Naive thymus-derived CD4-positive, alpha-beta T cell (primary cell): ENCODE results near the gene STX16. TPM values are rescaled to one million over a fixed set of nuclear protein-coding genes. Genes with fewer than 3 reads are reported as not detected.
A peak's percentile ranks its signal among the peaks of the same experiment; 100 is the strongest.

Experiments used
- ATAC-seq: fragments of 150-1000 bp; cut with Tn5 transposase; 2 replicates; pipeline ENCODE4 v1.10.0; 2021; ENCODE audit warnings: mild to moderate bottlenecking, moderate library complexity
- CTCF ChIA-PET: fragments of 350-600 bp; sonication (Branson Sonifier 250); formaldehyde crosslinking; loops from one replicate; lab custom pipeline; 2021; ENCODE audit warnings: antibody characterized with exemption; lab: Charles Lee
- POLR2A ChIA-PET: fragments of 350-600 bp; sonication (Branson Sonifier 250); formaldehyde crosslinking; loops from one replicate; lab custom pipeline; 2021; ENCODE audit warnings: antibody characterized with exemption, inconsistent platforms; lab: Charles Lee
- DNase-seq, 9 donors: peaks; one replicate each; pipeline versions ENCODE4 v3.0.0 to v3.0.0-alpha.2; 2020 to 2022; ENCODE audit warnings: mixed read lengths in 1 of 9
- H3K27ac ChIP-seq: one replicate; pipeline ENCODE4 v1.7.0; 2013; ENCODE audit warnings: mild to moderate bottlenecking, low read depth, low read length, moderate library complexity
- H3K27me3 ChIP-seq, 2 donors: one replicate each; pipeline ENCODE4 v1.7.0; 2013; ENCODE audit warnings: low read length in 2 of 2, mild to moderate bottlenecking in 2 of 2, moderate library complexity in 2 of 2; ENCODE audit not compliant: control insufficient read depth in 2 of 2, insufficient read depth in 2 of 2
- H3K36me3 ChIP-seq, 3 experiments: 1 replicate in 2 of 3; 2 replicates in 1 of 3; pipeline ENCODE4 v1.7.0; 2013; ENCODE audit warnings: low read length in 3 of 3, mild to moderate bottlenecking in 3 of 3, moderate library complexity in 1 of 3; ENCODE audit not compliant: insufficient read depth in 3 of 3, control insufficient read depth in 2 of 3
- H3K4me1 ChIP-seq, 2 donors: one replicate each; pipeline ENCODE4 v1.7.0; 2013; ENCODE audit warnings: low read length in 2 of 2, mild to moderate bottlenecking in 2 of 2, moderate library complexity in 1 of 2; ENCODE audit not compliant: control insufficient read depth in 2 of 2, insufficient read depth in 2 of 2
- H3K4me3 ChIP-seq: 2 replicates; pipeline ENCODE4 v1.7.0; 2013; ENCODE audit warnings: mild to moderate bottlenecking, low read length
- H3K9me3 ChIP-seq, 3 experiments: 1 replicate in 2 of 3; 2 replicates in 1 of 3; pipeline ENCODE4 v1.7.0; 2013; ENCODE audit warnings: low read length in 3 of 3; ENCODE audit not compliant: control insufficient read depth in 2 of 3
- H3K27ac Mint-ChIP-seq, 9 donors: one replicate each; pipeline ENCODE4 v1.8.0; 2020 to 2022; ENCODE audit warnings: mixed read lengths in 9 of 9, mild to moderate bottlenecking in 8 of 9, moderate library complexity in 5 of 9, inconsistent platforms in 2 of 9
- H3K27me3 Mint-ChIP-seq, 5 donors: one replicate each; pipeline ENCODE4 v1.8.0; 2021 to 2022; ENCODE audit warnings: mixed read lengths in 5 of 5, mild to moderate bottlenecking in 1 of 5
- H3K36me3 Mint-ChIP-seq, 5 donors: one replicate each; pipeline ENCODE4 v1.8.0; 2020 to 2022; ENCODE audit warnings: mixed read lengths in 5 of 5, mild to moderate bottlenecking in 3 of 5, inconsistent platforms in 1 of 5
- H3K4me1 Mint-ChIP-seq, 7 donors: one replicate each; pipeline ENCODE4 v1.8.0; 2020 to 2022; ENCODE audit warnings: mixed read lengths in 7 of 7, mild to moderate bottlenecking in 3 of 7, inconsistent platforms in 1 of 7
- H3K4me3 Mint-ChIP-seq, 10 donors: one replicate each; pipeline ENCODE4 v1.8.0; 2020 to 2022; ENCODE audit warnings: mild to moderate bottlenecking in 10 of 10, mixed read lengths in 10 of 10, moderate library complexity in 6 of 10, inconsistent platforms in 2 of 10
- H3K9me3 Mint-ChIP-seq, 11 donors: one replicate each; pipeline ENCODE4 v1.8.0; 2020 to 2022; ENCODE audit warnings: mixed read lengths in 11 of 11, mild to moderate bottlenecking in 4 of 11, inconsistent platforms in 1 of 11, moderate library complexity in 1 of 11
- intact Hi-C, 2 donors: fragments of 100-400 bp; cut with micrococcal nuclease; formaldehyde crosslinking; loops; one replicate each; pipeline ENCODE4 v1.15.1; 2023
- polyA plus RNA-seq, 2 donors: library from polyadenylated mRNA; unstranded; fragments of 300-500 nt; fragmentation: Illumina TruSeq; gene quantifications; one replicate each; pipeline ENCODE4 v1.2.3, GENCODE V29; 2021
- total RNA-seq, 6 experiments: library from RNA in 5 of 6; stranded (reverse) in 5 of 6; gene quantifications; 1 replicate in 5 of 6; 2 replicates in 1 of 6; pipeline ENCODE4 v1.2.3 and lab custom pipeline; 2021 to 2026

Gene STX16
- total and polyA plus RNA-seq, 7 experiments from 2014 or later: 32.0 to 225 (median 185) TPM

DNA sequence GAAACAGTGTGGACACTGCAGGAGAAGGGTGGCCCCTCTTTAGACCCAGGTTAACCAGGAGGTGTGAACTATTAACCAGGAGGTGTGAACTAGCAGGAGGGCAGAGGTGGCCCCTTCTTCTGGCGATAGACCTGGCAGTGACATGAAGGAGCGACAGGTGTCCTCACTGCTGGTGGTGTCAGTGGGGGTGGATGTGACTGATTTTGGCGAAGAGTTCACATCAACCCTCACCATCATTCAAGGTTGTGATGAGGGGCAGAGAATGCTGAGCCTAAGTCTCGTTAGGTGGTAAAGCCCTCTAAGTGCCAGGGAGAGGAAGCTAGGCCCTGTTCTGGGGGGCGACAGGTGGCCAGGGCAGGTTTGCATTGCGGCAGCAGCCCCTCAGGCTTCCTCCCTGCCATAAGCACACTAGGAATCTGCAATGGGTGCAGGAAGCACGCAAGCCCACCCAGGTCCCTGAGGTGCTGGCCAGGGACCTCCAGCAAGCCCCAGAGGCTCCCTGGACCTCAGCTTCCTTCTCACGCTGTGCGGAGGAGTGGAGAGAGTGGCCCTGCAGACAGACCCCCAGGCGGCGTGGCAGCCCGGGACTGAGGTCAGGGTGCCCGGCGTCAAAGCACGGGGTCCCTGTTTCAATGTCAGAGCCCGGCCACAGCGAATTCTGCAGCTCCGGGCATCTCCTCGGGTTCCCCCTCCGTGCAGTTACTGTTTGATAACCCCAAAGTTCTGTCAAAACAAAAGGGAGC lies 55.2 kb downstream of the STX16 start:
- CTCF ChIA-PET: interaction anchor here (0.6 kb wide), 1 partner anchor 40 kb away, joined by 3 read pairs; no protein-coding TSS in a partner anchor
- H3K9me3 Mint-ChIP-seq: peaks cover 0 to 4% (median 0%) of the 10 kb centered on the region in 11 donors
- intact Hi-C loops: no loop called here
- DNase-seq: no peak
- POLR2A ChIA-PET: interaction anchor here (0.9 kb wide), 1 partner anchor 45 kb away, joined by 3 read pairs; no protein-coding TSS in a partner anchor
- peaks cover 0 to 4% (median 0%) of the 10 kb centered on the region in 7 donors for H3K4me1 Mint-ChIP-seq
- H3K4me3 Mint-ChIP-seq: no peak overlapping the region
- H3K27ac Mint-ChIP-seq: no peak overlapping the region
- no peak overlapping the region for H3K27ac ChIP-seq
- ATAC-seq: no peak
- peaks cover 3 to 37% (median 6%) of the 10 kb centered on the region in 3 experiments for H3K36me3 ChIP-seq
- H3K27me3 ChIP-seq: no peaks in the 10 kb centered on the region
- no peaks in the 10 kb centered on the region for H3K9me3 ChIP-seq
- no peak overlapping the region for H3K4me3 ChIP-seq
- no peaks in the 10 kb centered on the region for H3K27me3 Mint-ChIP-seq
- H3K36me3 Mint-ChIP-seq: peaks cover 4 to 35% (median 16%) of the 10 kb centered on the region in 5 donors
- H3K4me1 ChIP-seq: no peaks in the 10 kb centered on the region

DNA sequence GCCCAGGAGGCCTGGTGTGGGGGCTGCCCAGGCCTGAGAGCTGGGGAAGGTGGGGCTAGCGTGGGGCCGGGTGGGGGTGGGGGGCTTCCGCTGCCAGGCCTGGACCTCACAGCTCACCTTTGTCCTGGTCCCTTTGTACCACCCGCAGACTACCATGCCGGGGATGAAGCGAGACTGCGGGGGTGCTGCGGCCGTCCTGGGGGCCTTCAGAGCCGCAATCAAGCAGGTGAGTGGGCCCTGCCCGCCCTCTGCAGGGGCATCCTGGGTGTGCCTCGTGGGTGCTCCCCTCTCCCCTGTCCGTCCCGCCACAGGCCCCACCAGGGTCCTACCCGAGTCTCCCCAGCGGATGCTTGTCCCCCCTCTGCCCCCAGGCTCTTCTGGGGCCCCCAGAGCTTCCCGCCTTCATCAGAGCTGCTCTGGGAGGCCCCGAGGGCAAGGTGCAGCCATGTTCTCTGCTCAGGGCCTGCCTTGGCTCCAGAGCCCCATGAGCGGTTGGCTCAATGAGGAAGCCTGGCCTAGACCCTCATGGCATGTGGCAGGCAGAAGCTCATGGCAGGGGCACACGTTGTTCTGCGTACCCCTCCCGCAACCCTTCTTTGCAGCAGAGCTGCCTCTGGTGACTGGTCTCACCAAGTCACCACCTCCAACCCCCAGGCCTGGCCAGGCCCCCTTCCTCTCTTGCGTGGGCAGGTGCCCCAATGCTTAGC lies 56.0 kb downstream of the STX16 start:
- intact Hi-C loops: no loop called here

DNA sequence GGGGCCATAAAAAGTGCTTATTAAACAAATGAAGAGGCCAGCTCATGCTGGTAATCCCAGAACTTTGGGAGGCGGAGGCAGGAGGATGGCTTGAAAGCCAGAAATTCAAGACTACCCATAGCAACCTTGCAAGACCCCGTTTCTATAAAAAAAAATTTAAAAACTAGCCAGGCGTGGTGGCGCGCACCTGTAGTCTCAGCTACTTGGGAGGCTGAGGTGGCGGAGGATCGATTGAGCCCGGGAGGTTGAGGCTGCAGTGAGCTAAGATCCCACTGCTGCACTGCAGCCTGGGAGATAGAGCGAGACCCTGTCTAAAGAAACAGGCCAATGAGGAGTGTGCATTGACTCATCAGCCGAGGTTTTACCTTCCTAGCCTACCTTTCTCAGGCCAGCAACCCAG lies 56.7 kb downstream of the STX16 start:
- H3K36me3 Mint-ChIP-seq: peaks cover under 1 to 29% (median 12%) of the 10 kb centered on the region in 5 donors
- ATAC-seq (no peak), DNase-seq (no peak)
- H3K27ac Mint-ChIP-seq: no peak overlapping the region
- H3K9me3 Mint-ChIP-seq: peaks cover 0 to 5% (median 0%) of the 10 kb centered on the region in 11 donors
- H3K27ac ChIP-seq: no peak overlapping the region
- intact Hi-C loops: no loop called here
- H3K4me1 ChIP-seq: no peaks in the 10 kb centered on the region
- CTCF ChIA-PET: no interaction called here
- H3K4me3 ChIP-seq: no peak overlapping the region
- H3K9me3 ChIP-seq: no peaks in the 10 kb centered on the region
- H3K36me3 ChIP-seq: peaks cover 0 to 26% (median 6%) of the 10 kb centered on the region in 3 experiments
- POLR2A ChIA-PET: no interaction called here
- peaks cover 0 to 4% (median 0%) of the 10 kb centered on the region in 7 donors for H3K4me1 Mint-ChIP-seq
- H3K4me3 Mint-ChIP-seq: no peak overlapping the region
- H3K27me3 ChIP-seq: no peaks in the 10 kb centered on the region
- H3K27me3 Mint-ChIP-seq: no peaks in the 10 kb centered on the region

More for the DNA sequence above, 56.0 kb downstream of the STX16 start:
- ATAC-seq (no peak), DNase-seq (peak in 1 of 9 donors; percentile 8)
- ChIA-PET CTCF (interaction anchor here (0.6 kb wide), 1 partner anchor 41 kb away, joined by 3 read pairs; no protein-coding TSS in a partner anchor), POLR2A (no interaction called here)
- no peak overlapping the region for H3K27ac Mint-ChIP-seq
- Histone ChIP-seq H3K4me1 (no peaks in the 10 kb centered on the region), H3K27me3 (no peaks in the 10 kb centered on the region), H3K27ac (no peak overlapping the region), H3K4me3 (no peak overlapping the region), H3K9me3 (no peaks in the 10 kb centered on the region), H3K36me3 (peaks cover 3 to 29% (median 6%) of the 10 kb centered on the region in 3 experiments)
- no peaks in the 10 kb centered on the region for H3K27me3 Mint-ChIP-seq
- H3K9me3 Mint-ChIP-seq: peaks cover 0 to 5% (median 0%) of the 10 kb centered on the region in 11 donors
- no peak overlapping the region for H3K4me3 Mint-ChIP-seq
- peaks cover 4 to 35% (median 16%) of the 10 kb centered on the region in 5 donors for H3K36me3 Mint-ChIP-seq
- H3K4me1 Mint-ChIP-seq: peaks cover 0 to 4% (median 0%) of the 10 kb centered on the region in 7 donors

DNA sequence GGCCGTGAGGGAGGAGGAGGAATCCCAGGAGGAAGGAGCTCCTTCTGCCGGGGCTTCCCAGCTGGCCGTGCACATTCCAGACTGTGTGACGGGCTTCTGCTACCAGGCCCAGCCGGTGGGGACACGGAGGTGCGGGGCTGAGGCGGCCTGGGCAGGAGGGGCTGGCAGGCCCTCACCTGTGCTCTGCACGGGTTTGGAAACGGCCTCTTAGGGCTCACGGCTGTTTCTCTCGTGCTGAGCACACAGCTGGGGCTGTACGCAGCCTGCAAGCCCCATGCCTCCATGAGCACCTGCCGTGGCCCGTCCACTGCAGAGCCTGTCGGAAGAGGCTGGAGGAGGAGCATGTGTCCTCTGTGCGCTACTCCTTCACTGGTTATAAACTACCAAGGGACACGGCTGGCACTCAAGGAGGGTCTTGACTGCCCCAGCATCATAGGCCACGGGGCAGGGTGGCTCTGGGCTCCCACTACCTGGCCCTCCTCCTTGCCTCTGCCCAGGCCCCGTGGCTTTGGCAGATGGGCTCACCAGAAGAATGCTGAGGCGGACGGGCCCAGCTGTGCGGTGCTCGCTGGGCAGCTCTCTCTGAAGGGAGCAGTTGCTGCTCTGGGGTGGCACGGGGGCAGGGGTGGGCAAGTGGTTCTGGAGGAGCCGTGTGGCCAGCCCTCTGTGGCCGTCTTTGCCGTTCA lies 57.3 kb downstream of the STX16 start:
- no peak for ATAC-seq
- intact Hi-C loops: no loop called here
- Mint-ChIP-seq H3K4me3 (no peak overlapping the region), H3K27me3 (no peaks in the 10 kb centered on the region), H3K36me3 (peaks cover 0 to 22% (median 6%) of the 10 kb centered on the region in 5 donors), H3K9me3 (peaks cover 0 to 3% (median 0%) of the 10 kb centered on the region in 11 donors), H3K27ac (peak overlapping the region in 1 of 9 donors; percentile 10), H3K4me1 (peaks cover 0 to 4% (median 0%) of the 10 kb centered on the region in 7 donors)
- peaks cover 0 to 20% (median 6%) of the 10 kb centered on the region in 3 experiments for H3K36me3 ChIP-seq
- H3K4me1 ChIP-seq: no peaks in the 10 kb centered on the region
- ChIA-PET POLR2A (no interaction called here), CTCF (no interaction called here)
- H3K4me3 ChIP-seq: no peak overlapping the region
- no peak overlapping the region for H3K27ac ChIP-seq
- H3K27me3 ChIP-seq: no peaks in the 10 kb centered on the region
- no peaks in the 10 kb centered on the region for H3K9me3 ChIP-seq
- DNase-seq: peak in 1 of 9 donors; percentile 10

DNA sequence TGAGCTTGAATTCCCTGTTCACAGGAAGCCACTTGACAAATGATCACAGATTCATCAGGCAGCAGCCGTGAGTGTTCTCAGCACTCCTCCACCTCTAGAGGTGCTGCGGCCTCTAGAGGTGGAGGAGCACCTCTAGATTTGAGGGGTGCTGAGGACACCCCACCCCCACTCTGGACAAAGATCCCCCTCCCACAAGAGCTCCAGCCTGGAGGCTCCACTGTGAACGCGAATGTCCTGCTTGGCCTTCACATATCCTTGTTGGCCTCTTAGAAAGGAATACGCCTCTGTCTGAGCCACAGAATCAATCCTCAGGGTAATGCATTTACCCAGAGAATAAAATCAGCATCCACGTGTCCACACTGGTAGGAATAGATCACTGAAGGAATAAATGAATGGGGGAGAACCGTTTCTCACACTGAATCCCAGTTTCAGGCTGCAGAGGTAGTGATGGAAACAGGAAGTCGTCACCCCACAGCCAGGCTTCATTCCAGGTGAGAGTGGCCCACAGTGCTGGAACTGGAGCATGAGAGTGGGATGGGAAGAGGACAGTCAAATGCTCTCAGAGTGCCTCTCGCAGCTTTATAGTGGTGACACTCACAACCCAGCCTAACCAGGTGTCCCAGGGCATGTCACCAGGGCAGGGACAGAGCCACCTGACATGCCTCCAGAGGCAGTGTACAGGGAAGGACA lies 58.1 kb downstream of the STX16 start:
- Histone ChIP-seq H3K9me3 (no peaks in the 10 kb centered on the region), H3K4me3 (no peak overlapping the region), H3K27ac (no peak overlapping the region), H3K27me3 (no peaks in the 10 kb centered on the region), H3K36me3 (peaks cover 0 to 14% (median 0%) of the 10 kb centered on the region in 3 experiments), H3K4me1 (no peaks in the 10 kb centered on the region)
- no peak overlapping the region for H3K27ac Mint-ChIP-seq
- H3K4me3 Mint-ChIP-seq: no peak overlapping the region
- ChIA-PET CTCF (no interaction called here), POLR2A (no interaction called here)
- ATAC-seq: no peak
- intact Hi-C loops: no loop called here
- H3K9me3 Mint-ChIP-seq: peaks cover 0 to 3% (median 0%) of the 10 kb centered on the region in 11 donors
- peaks cover 0 to 19% (median 4%) of the 10 kb centered on the region in 5 donors for H3K36me3 Mint-ChIP-seq
- DNase-seq: no peak
- H3K4me1 Mint-ChIP-seq: peaks cover 0 to 4% (median 0%) of the 10 kb centered on the region in 7 donors
- H3K27me3 Mint-ChIP-seq: no peaks in the 10 kb centered on the region

DNA sequence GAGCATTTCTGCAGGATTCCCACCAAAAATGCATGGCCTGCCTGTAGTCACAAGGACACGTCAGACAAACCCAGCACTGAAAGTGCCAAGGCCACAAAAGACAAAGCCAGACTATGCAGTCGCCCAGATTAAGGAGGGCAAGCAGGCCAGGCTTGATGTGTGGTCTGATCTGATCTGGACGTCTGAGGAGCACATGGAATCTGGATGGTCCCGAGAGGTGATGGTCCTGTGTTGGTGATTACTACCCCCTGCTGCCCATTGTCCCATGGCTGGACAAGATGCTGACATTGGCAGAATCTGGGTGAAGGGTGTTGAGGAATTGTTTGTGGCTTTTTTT lies 58.6 kb downstream of the STX16 start:
- intact Hi-C loops: no loop called here
- peaks cover 0 to 4% (median 0%) of the 10 kb centered on the region in 7 donors for H3K4me1 Mint-ChIP-seq
- H3K27ac ChIP-seq: no peak overlapping the region
- H3K4me3 ChIP-seq: no peak overlapping the region
- DNase-seq: no peak
- no peaks in the 10 kb centered on the region for H3K4me1 ChIP-seq
- no peaks in the 10 kb centered on the region for H3K9me3 ChIP-seq
- ATAC-seq: no peak
- ChIA-PET POLR2A (no interaction called here), CTCF (no interaction called here)
- no peak overlapping the region for H3K4me3 Mint-ChIP-seq
- H3K27ac Mint-ChIP-seq: no peak overlapping the region
- peaks cover 0 to 3% (median 0%) of the 10 kb centered on the region in 11 donors for H3K9me3 Mint-ChIP-seq
- peaks cover 0 to 17% (median 0%) of the 10 kb centered on the region in 3 experiments for H3K36me3 ChIP-seq
- H3K27me3 Mint-ChIP-seq: no peaks in the 10 kb centered on the region
- H3K36me3 Mint-ChIP-seq: peaks cover 0 to 17% (median 4%) of the 10 kb centered on the region in 5 donors
- H3K27me3 ChIP-seq: no peaks in the 10 kb centered on the region
